H9 (cell line): Measurements from ENCODE around the gene KCNAB2. TPM values are rescaled to one million over a fixed set of nuclear protein-coding genes. Genes with fewer than 3 reads are reported as not detected.

ENCODE experiments used
- DNase-seq: peaks from one replicate; pipeline ENCODE4 v3.0.0-alpha.2; 2017
- H2AFZ ChIP-seq: one replicate; pipeline ENCODE4 v1.6.1; 2013; ENCODE audit warnings: mild to moderate bottlenecking, low read length, control low read depth, moderate library complexity
- H2AK5ac ChIP-seq: 2 replicates; pipeline ENCODE4 v1.6.1; 2013; ENCODE audit warnings: low read length, control low read depth, mixed read lengths; ENCODE audit not compliant: insufficient read length
- H2BK120ac ChIP-seq: one replicate; pipeline ENCODE4 v1.6.1; 2013; ENCODE audit warnings: low read depth, mild to moderate bottlenecking, low read length, control low read depth, inconsistent platforms; ENCODE audit not compliant: poor library complexity, severe bottlenecking
- H2BK12ac ChIP-seq: 2 replicates; pipeline ENCODE4 v1.6.1; 2013; ENCODE audit warnings: low read length, control low read depth, mixed read lengths, low read depth; ENCODE audit not compliant: insufficient read length
- H2BK15ac ChIP-seq: 2 replicates; pipeline ENCODE4 v1.6.1; 2013; ENCODE audit warnings: low read depth, low read length, control low read depth
- H2BK20ac ChIP-seq: one replicate; pipeline ENCODE4 v1.6.1; 2013; ENCODE audit warnings: low read depth, mild to moderate bottlenecking, low read length, control low read depth, inconsistent platforms; ENCODE audit not compliant: poor library complexity, severe bottlenecking
- H2BK5ac ChIP-seq: 2 replicates; pipeline ENCODE4 v1.6.1; 2013; ENCODE audit warnings: low read length, control low read depth, mixed read lengths; ENCODE audit not compliant: insufficient read length
- H3K14ac ChIP-seq: 2 replicates; pipeline ENCODE4 v1.6.1; 2013; ENCODE audit warnings: low read length, control low read depth; ENCODE audit not compliant: insufficient read depth
- H3K18ac ChIP-seq: 2 replicates; pipeline ENCODE4 v1.6.1; 2013; ENCODE audit warnings: low read depth, mild to moderate bottlenecking, mixed read lengths, low read length, control low read depth; ENCODE audit not compliant: insufficient read length
- H3K23ac ChIP-seq: 2 replicates; pipeline ENCODE4 v1.6.1; 2013; ENCODE audit warnings: low read length, control low read depth, mixed read lengths, low read depth; ENCODE audit not compliant: insufficient read length
- H3K23me2 ChIP-seq: 2 replicates; pipeline ENCODE4 v1.6.1; 2013; ENCODE audit warnings: low read depth, mild to moderate bottlenecking, mixed read lengths, low read length, control low read depth; ENCODE audit not compliant: insufficient read length, poor library complexity, severe bottlenecking
- H3K27ac ChIP-seq: 2 replicates; pipeline ENCODE4 v1.5.1; 2013; ENCODE audit warnings: low read length, control low read depth, mixed read lengths, low read depth; ENCODE audit not compliant: insufficient read length
- H3K27me3 ChIP-seq: 2 replicates; pipeline ENCODE4 v1.6.1; 2013; ENCODE audit warnings: low read length, control low read depth, inconsistent platforms; ENCODE audit not compliant: insufficient read depth
- H3K4ac ChIP-seq: 2 replicates; pipeline ENCODE4 v1.6.1; 2013; ENCODE audit warnings: low read depth, mild to moderate bottlenecking, control low read depth, inconsistent platforms, low read length, moderate library complexity
- H3K4me1 ChIP-seq: 2 replicates; pipeline ENCODE4 v1.6.1; 2013; ENCODE audit warnings: low read length, control low read depth, inconsistent platforms; ENCODE audit not compliant: insufficient read depth
- H3K4me2 ChIP-seq: 2 replicates; pipeline ENCODE4 v1.6.1; 2013; ENCODE audit warnings: low read length, control low read depth, mixed read lengths; ENCODE audit not compliant: insufficient read length, insufficient read depth
- H3K56ac ChIP-seq: 2 replicates; pipeline ENCODE4 v1.6.1; 2013; ENCODE audit warnings: low read depth, mild to moderate bottlenecking, mixed read lengths, low read length, control low read depth; ENCODE audit not compliant: insufficient read length
- H3K79me1 ChIP-seq: 2 replicates; pipeline ENCODE4 v1.6.1; 2013; ENCODE audit warnings: low read depth, mild to moderate bottlenecking, moderate library complexity, low read length, control low read depth, inconsistent platforms; ENCODE audit not compliant: insufficient read depth, poor library complexity, severe bottlenecking
- H3K79me2 ChIP-seq: 2 replicates; pipeline ENCODE4 v1.6.1; 2013; ENCODE audit warnings: low read length, control low read depth, inconsistent platforms; ENCODE audit not compliant: insufficient read depth
- H3K9ac ChIP-seq: 2 replicates; pipeline ENCODE4 v1.6.1; 2013; ENCODE audit warnings: low read length, control low read depth, mixed read lengths; ENCODE audit not compliant: insufficient read length; ENCODE audit errors: extremely low read depth
- H3K9me3 ChIP-seq: one replicate; pipeline ENCODE4 v1.6.1; 2013; ENCODE audit warnings: low read depth, low read length, inconsistent platforms; ENCODE audit not compliant: control insufficient read depth
- H3T11ph ChIP-seq: one replicate; pipeline ENCODE4 v1.6.1; 2013; ENCODE audit warnings: mild to moderate bottlenecking, low read length, control low read depth, inconsistent platforms
- H4K20me1 ChIP-seq: one replicate; pipeline ENCODE4 v1.6.1; 2013; ENCODE audit not compliant: control insufficient read depth, insufficient read length, insufficient read depth
- H4K5ac ChIP-seq: 2 replicates; pipeline ENCODE4 v1.6.1; 2013; ENCODE audit warnings: low read depth, mild to moderate bottlenecking, mixed read lengths, low read length, control low read depth; ENCODE audit not compliant: insufficient read length
- H4K8ac ChIP-seq: replicated peaks from 2 replicates; pipeline ENCODE4 v1.6.1; 2013; ENCODE audit warnings: low read length, control low read depth, mixed read lengths, low read depth; ENCODE audit not compliant: insufficient read length
- H4K91ac ChIP-seq: 2 replicates; pipeline ENCODE4 v1.6.1; 2013; ENCODE audit warnings: low read depth, mild to moderate bottlenecking, moderate library complexity, mixed read lengths, low read length, control low read depth; ENCODE audit not compliant: insufficient read length
- H3K27ac Mint-ChIP-seq, 3 experiments: 2 replicates in 2 of 3; 3 replicates in 1 of 3; pipeline ENCODE4 v1.8.0; 2020 to 2021; ENCODE audit warnings: mixed read lengths in 3 of 3, mild to moderate bottlenecking in 1 of 3, moderate library complexity in 1 of 3
- H3K27me3 Mint-ChIP-seq: 2 replicates; pipeline ENCODE4 v1.8.0; 2021; ENCODE audit warnings: low read depth, mild to moderate bottlenecking, moderate library complexity, mixed read lengths
- H3K36me3 Mint-ChIP-seq, 3 experiments: 2 replicates in 2 of 3; 3 replicates in 1 of 3; pipeline ENCODE4 v1.8.0; 2020 to 2021; ENCODE audit warnings: low read depth in 3 of 3, mixed read lengths in 3 of 3; ENCODE audit not compliant: insufficient read depth in 1 of 3
- H3K4me1 Mint-ChIP-seq, 2 experiments: 2 replicates each; pipeline ENCODE4 v1.8.0; 2020; ENCODE audit warnings: mixed read lengths in 2 of 2
- H3K4me3 Mint-ChIP-seq, 2 experiments: 2 replicates in 1 of 2; 3 replicates in 1 of 2; pipeline ENCODE4 v1.8.0; 2020 to 2021; ENCODE audit warnings: mild to moderate bottlenecking in 2 of 2, mixed read lengths in 2 of 2, moderate library complexity in 1 of 2
- H3K9me3 Mint-ChIP-seq, 2 experiments: 2 replicates in 1 of 2; 3 replicates in 1 of 2; pipeline ENCODE4 v1.8.0; 2020; ENCODE audit warnings: mild to moderate bottlenecking in 2 of 2, mixed read lengths in 2 of 2, moderate library complexity in 1 of 2
- CTCF ChIP-seq: fragments of 200-600 bp; sonication (generic); conservative IDR thresholded peaks from 3 replicates; pipeline ENCODE4 v1.8.0; 2021; ENCODE audit warnings: antibody characterized with exemption, mild to moderate bottlenecking
- WGBS: extraction: QIAGEN DNeasy Blood & Tissue Kit; methylation state at CpG from one replicate; pipeline ENCODE4 v1.1.7; 2013; ENCODE audit warnings: missing lambda C conversion rate, low lambda C conversion rate, mixed read lengths; ENCODE audit not compliant: insufficient read length; ENCODE audit errors: extremely low coverage; 5-methylcytosine and 5-hydroxymethylcytosine counted together
- total RNA-seq: library from RNA; stranded (reverse); gene quantifications from 2 replicates; pipeline ENCODE4 v1.2.1, GENCODE V29; 2021

KCNAB2 gene
- total RNA-seq, 1 experiment from 2014 or later: 8.3 TPM

GRCh38 chr1:6086358-6086757 is 40.7 kb downstream of the KCNAB2 start:
- Histone ChIP-seq H4K20me1 (no peaks in the 10 kb centered on the region), H3K27ac (no peak overlapping the region), H3K9ac (no peak overlapping the region), H3K4ac (no peak overlapping the region), H2AFZ (no peak overlapping the region), H4K8ac (no peak overlapping the region), H3K4me1 (no peaks in the 10 kb centered on the region), H3K23me2 (no peaks in the 10 kb centered on the region), H3K79me1 (no peaks in the 10 kb centered on the region), H3T11ph (no peak overlapping the region), H2BK12ac (no peak overlapping the region), H2BK5ac (no peak overlapping the region), H3K4me2 (no peak overlapping the region), H2BK120ac (no peak overlapping the region), H4K5ac (no peak overlapping the region), H3K18ac (no peak overlapping the region), H4K91ac (no peak overlapping the region), H3K14ac (no peak overlapping the region), H3K79me2 (no peaks in the 10 kb centered on the region), H2BK20ac (no peak overlapping the region), H3K23ac (no peak overlapping the region), H3K27me3 (no peaks in the 10 kb centered on the region; the same call in 1 of the 2 replicates), H3K9me3 (no peaks in the 10 kb centered on the region), H3K56ac (no peak overlapping the region), H2BK15ac (no peak overlapping the region), H2AK5ac (no peak overlapping the region)
- H3K4me1 Mint-ChIP-seq: peaks cover 7 to 10% of the 10 kb centered on the region in 2 experiments; a peak in 3 of 4 replicates
- TF ChIP-seq CTCF: no peak
- no CpG with 5 or more reads among the region's 13 CpGs for WGBS
- H3K4me3 Mint-ChIP-seq: no peak overlapping the region
- peak overlapping the region in 1 of 3 experiments; percentile 85; a peak in 1 of 7 replicates for H3K27ac Mint-ChIP-seq
- no peak for DNase-seq
- no peaks in the 10 kb centered on the region for H3K36me3 Mint-ChIP-seq
- no peaks in the 10 kb centered on the region for H3K9me3 Mint-ChIP-seq
- H3K27me3 Mint-ChIP-seq: no peaks in the 10 kb centered on the region
